GM18873 (cell line): ENCODE results near the gene RGS11.
"Not testable (repeated sequence)": the region's sequence is repeated elsewhere in the genome, so short reads cannot be mapped to it uniquely, and the experiment has no call there.

Experiments used
- ATAC-seq: cut with Tn5 transposase; IDR thresholded peaks from one replicate; pipeline ENCODE4 v1.9.1; 2021; ENCODE audit warnings: mild to moderate bottlenecking, moderate library complexity, moderate number of reproducible peaks; ENCODE audit not compliant: unreplicated experiment, low FRiP score

The RGS11 gene

DNA sequence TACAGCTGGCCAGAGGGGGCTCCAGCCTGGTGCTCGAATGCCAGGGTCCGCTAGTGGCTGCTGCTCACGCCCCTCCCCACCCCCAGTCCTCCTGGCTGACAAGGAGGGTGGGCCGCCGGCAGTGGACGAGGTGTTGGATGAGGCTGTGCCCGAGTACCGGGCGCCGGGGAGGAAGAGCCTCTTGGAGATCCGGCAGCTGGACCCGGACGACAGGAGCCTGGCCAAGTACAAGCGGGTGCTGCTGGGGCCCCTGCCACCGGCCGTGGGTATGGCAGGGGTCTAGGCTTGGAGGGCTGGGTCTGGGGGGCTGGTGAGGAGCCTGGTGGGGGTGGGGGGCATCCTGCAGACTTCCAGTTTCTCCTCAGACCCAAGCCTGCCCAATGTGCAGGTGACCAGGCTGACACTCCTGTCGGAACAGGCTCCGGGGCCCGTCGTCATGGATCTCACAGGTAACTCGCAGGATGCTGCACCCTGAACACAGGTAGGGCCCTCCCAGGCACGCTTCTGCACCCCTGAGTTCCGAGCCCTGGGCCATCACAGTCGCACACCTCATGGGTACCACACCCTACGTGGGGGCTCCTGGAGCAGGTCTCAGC is 6.0 kb upstream of the RGS11 start:
- no peak for ATAC-seq

GRCh38 chr16:280991-281659 is 5.4 kb upstream of the RGS11 start:
- no peak for ATAC-seq

DNA sequence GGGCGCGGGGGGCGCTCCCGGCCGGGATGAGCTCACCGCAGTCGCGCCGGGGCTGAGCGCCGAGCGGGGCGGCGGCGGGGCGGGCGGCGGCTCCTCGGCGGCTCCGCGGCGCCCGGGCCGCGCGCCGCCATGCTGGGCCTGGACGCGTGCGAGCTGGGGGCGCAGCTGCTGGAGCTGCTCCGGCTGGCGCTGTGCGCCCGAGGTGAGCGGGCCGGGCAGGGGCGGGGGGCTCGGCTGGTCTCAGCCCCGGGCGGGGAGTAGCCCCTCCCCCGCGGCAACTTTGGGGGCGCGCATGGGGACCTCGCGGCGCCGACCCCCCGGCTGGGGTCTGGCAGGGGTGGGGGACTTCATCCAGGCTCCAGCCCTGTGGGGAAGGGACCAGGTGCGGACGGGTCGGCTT is 4.8 kb upstream of the RGS11 start, which contains the start of gene ARHGDIG:
Gene ARHGDIG (plus strand): TSS at position 40 of the 400 bp plus-strand sequence. CDS start 90 bp downstream, at position 130.
- no peak for ATAC-seq

DNA sequence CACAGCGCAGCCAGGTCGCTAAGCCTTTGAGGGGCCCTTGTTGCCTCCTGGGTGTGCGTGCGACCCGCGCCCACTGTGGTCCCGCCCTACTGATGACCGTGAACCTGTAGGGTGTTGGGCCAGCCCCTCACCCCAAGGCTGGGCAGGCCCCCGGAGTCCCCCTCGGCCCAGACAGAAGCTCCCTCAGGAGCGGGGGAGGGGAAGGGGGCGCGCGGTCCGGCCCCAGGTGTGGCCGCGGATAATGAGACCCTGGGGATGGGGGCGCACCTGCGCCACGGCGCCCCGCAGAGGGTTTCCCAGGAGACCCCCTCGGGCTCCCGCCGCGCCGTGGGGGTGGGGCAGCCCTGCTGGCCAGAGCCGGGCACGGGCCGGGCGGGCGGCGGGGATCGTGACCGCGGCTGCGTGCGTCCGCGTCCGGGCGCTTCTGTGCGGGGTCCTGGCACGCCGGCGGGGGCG is 4.3 kb upstream of the RGS11 start:
- ATAC-seq = no peak

GRCh38 chr16:279531-279930 is 3.8 kb upstream of the RGS11 start:
- ATAC-seq = no peak

- no peak for ATAC-seq
Measured at GRCh38 chr16:278863-279366, 3.2 kb upstream of the RGS11 start.

- ATAC-seq = no peak
Measured at GRCh38 chr16:276426-277077, 808 bp upstream of the RGS11 start.

GRCh38 chr16:275041-275641 is 603 bp downstream of the RGS11 start:
- ATAC-seq = no peak

GRCh38 chr16:273547-274421 is 2.0 kb downstream of the RGS11 start:
- no peak for ATAC-seq

GRCh38 chr16:272633-273546 is 2.9 kb downstream of the RGS11 start:
- ATAC-seq = no peak

DNA sequence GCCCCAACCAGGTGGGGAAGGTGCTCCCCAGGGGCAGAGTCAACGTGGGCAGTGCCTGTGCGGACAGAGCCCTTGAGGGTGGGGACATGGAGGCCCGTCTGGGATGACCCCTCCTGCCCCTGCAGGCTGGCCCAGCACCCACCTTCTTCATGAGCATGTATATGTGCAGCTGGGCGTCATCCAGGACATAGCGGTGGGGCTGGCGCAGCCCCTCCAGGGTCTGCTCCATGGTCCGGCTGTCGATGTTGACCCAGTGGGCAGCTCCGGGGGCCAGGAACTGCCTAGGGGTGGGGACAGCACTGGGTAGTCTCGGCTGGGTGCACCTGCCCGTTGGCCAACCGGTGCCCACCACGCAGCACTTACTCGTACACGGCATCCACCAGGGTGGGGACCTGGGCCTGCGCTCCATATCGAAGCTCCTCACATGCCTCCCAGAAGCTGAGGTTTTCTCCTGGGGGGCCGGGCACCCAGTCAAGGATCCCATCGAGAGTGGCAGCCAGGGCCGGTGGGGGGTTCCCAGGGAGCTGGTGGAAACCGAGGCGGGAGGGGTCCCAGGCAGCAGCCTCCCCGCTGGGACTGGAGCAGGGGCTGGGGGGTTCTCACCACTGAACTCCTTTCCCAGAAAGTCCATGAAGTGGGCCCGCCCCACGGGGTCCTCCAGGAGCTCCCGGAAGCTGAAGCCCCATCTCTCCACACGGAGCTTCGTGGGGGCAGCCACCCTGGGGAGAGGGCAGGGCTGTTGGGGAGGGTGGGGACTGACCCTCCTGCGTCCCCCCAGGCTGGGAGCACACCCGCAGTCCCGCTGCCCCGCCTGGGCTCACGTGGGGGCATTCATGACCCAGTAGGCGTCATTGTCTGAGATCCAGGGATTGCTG is 5.1 kb downstream of the RGS11 start:
- ATAC-seq = no peak

DNA sequence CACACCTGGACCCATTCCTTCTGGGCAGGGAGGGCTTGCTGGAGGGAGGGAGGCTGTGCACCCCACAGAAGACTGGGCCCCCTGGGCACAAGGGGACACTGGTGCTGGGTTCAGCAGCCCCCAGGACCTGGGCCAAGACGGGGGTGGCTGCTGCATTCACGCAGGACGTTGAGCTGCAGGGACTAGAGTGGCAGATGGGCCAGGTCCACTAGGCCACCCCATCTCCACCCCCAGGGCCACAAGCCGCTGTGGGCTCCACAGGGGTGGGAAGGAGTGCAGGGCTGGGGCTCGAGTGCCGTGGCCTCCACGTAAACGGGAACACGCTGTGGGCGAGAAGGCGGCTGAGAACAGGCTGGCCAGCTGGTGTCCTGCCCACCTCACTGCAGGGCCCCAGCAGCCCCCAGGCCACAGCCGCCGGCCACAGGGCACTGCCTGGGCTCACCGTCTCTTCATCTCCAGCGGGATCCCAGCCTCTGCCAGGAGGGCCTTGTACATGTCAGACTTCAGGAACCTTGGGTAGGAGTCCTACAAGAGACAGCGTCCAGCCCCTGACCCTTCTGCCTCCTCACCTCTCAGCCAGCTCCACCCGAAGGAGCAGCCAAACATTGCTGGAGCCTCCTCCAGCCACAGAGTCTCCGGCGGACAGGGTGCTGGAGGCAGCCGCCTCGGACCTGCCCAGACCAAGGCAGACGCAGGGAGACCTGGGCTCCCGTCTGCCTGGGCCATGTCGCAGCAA is 6.5 kb downstream of the RGS11 start:
- ATAC-seq = no peak

DNA sequence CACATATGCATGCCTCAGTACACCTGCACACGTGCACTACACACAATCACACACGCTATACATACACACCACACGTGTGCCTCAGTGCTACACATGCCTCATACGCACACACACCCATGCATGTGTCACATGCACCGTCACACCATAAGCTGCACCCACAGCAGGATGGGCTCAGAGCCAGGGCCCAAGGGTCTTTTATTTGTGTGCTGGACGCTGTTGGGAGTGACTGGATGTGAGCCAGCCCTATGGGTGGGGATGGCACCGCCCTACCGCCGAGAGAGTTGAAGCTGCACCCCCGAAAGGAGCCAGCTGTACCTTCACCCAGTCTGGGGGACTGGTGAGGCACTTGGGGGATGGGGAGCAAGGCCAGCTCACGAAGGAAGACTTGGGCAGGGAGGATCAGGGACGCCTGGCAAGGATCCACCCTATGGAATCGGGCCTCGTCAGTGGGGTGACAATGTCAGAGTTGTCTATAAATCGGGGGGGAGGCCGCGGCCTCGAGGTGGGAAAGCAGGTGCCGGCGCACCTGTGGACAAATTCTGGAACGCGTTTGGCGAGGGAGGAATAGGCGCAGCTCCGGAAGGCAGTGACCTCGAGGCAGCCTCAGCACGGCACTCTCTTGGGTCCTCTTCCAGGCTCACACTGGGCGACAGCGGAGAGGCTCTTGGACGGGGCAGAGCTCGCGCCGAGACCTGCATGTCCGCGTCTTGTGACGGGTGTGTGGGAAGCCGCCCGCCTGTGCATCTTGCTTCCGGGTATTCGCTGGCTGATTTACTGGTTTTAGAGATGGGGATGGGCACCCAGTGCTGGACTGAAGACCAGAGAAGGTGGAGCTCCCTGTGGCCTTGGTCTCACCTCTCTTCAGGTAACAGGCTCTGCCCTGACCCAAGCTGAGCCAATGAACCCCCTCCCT is 7.3 kb downstream of the RGS11 start:
- no peak for ATAC-seq

- ATAC-seq = not testable (repeated sequence)
Measured at GRCh38 chr16:267562-267961, 8.2 kb downstream of the RGS11 start.

DNA sequence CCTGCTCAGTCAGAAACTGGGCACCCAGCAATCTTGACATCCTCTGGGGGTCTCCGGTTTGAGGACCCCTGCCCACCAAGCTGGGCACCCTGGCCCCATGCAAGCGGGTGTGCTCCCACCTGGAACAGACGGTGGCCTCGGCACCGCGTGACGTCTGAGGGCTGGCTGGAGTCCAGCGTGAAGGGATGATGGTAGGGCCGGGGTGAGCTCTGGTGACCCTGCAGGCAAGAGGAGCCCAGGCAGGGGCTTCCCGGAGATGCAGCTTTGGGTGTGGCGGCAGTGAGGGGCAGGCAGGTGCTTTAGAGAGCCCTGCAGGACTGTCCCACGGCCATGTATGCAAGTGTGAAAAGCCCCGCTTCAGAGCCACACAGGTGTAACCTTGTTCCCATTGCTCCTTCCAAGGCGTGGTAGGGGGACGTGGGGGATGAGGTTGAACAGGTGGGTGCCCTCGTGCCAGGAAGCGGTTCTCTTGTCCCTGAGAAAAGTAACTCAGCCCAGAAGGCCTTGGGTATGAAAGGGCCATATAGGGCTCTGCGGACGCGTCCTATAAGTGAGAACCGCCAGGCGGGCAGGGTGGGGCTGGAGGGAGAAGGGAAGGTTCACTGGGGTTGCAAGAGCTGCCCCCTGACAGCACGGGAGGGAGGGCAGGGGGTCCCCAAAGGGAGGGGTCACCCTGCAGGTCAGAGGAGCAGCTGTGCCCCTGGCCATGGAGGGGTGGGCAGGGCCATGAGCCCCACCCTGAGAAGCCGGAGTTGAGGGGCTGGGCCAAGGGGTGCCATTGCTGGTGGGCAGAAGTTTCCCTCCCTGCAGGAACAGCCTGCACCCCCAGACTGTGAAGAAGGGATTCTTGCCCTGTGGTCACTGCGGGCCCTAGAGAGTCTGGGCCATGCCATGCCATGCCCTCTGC is 9.2 kb downstream of the RGS11 start:
- no peak for ATAC-seq
